ENCODE data around the gene LYSMD2.

- no peak for TF ChIP-seq CHD1 (IDR thresholded peaks at IDR 0.05; ENCODE audit: low read depth, low read length)
- TF ChIP-seq POLR2A (IDR thresholded peaks at IDR 0.05; ENCODE audit: control extremely low read depth in 1 of 2, low read depth in 2 of 2, low read length in 2 of 2): no peak
- TF ChIP-seq ASH2L (IDR thresholded peaks at IDR 0.05; ENCODE audit: low read length): no peak
- TF ChIP-seq MAFK (IDR thresholded peaks at IDR 0.05; ENCODE audit: low read depth, low read length): no peak
These were observed 13.3 kb downstream of the LYSMD2 start for GRCh38 chr15:51724199-51724598.

Data from H1 (cell line).